HepG2 (cell line): ENCODE results near the gene H6PD. TPM values are rescaled to one million over a fixed set of nuclear protein-coding genes. Genes with fewer than 3 reads are reported as not detected.
A peak's percentile ranks its signal among the peaks of the same experiment; 100 is the strongest.

Source experiments
- ATAC-seq: fragments of 200-7000 bp; cut with Tn5 transposase; 3 replicates; pipeline ENCODE4 v1.9.1; 2020; ENCODE audit warnings: mild to moderate bottlenecking, moderate library complexity
- BruUV-seq: library from RNA; stranded (reverse); fragments of 400-500 nt; replicated peaks from 2 replicates; lab custom pipeline; 2021; lab: Mats Ljungman, UMichigan
- CTCF ChIA-PET: fragments of 300-600 bp; formaldehyde crosslinking; extraction: SDS; loops from one replicate; lab custom pipeline; 2021; ENCODE audit warnings: low total read pairs, inconsistent platforms, low intra/inter-chr PET ratio; lab: Yijun Ruan, JAX
- POLR2A ChIA-PET: fragments of 350-600 bp; sonication (Branson Sonifier 250); formaldehyde crosslinking; loops from one replicate; lab custom pipeline; 2020; ENCODE audit warnings: antibody characterized with exemption, inconsistent platforms; lab: Yijun Ruan, JAX
- DNase-seq: peaks from one replicate; pipeline ENCODE4 v3.0.0-alpha.2; 2015; ENCODE audit warnings: low spot score
- FAIRE-seq: peaks from 3 replicates; lab custom pipeline; 2011; peaks lifted over from hg19 to GRCh38; lab: Jason Lieb, UNC
- H2AFZ ChIP-seq: one replicate; pipeline ENCODE4 v1.6.1; 2011; ENCODE audit warnings: low read length, inconsistent platforms
- H3K27ac ChIP-seq: fragments of 300-600 bp; 3 replicates; pipeline ENCODE4 v1.8.0; 2011; ENCODE audit warnings: mixed run types, mild to moderate bottlenecking, mixed read lengths, low read length, inconsistent platforms; ENCODE audit not compliant: insufficient read depth; ENCODE audit errors: extremely low read length
- H3K27me3 ChIP-seq, 2 experiments: fragments of 200-600 bp in 1 of 2; 2 replicates in 1 of 2; 3 replicates in 1 of 2; pipeline versions ENCODE4 v1.6.0 to v1.8.0; 2011; ENCODE audit warnings: low read length in 2 of 2, mild to moderate bottlenecking in 2 of 2, moderate library complexity in 2 of 2, inconsistent platforms in 1 of 2; ENCODE audit not compliant: insufficient read depth in 2 of 2, control insufficient read depth in 1 of 2
- H3K36me3 ChIP-seq, 2 experiments: fragments of 200-600 bp in 1 of 2; replicated peaks in 1 of 2; 2 replicates in 1 of 2; 3 replicates in 1 of 2; pipeline versions ENCODE4 v1.5.1 to v1.8.0; 2011; ENCODE audit warnings: low read length in 2 of 2, inconsistent platforms in 1 of 2; ENCODE audit not compliant: insufficient read depth in 2 of 2, control insufficient read depth in 1 of 2
- H3K4me1 ChIP-seq: 2 replicates; pipeline ENCODE4 v1.5.1; 2012; ENCODE audit warnings: low read length, inconsistent platforms; ENCODE audit not compliant: insufficient read depth
- H3K4me2 ChIP-seq: 2 replicates; pipeline ENCODE4 v1.6.0; 2011; ENCODE audit warnings: low read depth, low read length, inconsistent platforms
- H3K4me3 ChIP-seq, 3 experiments: fragments of 200-600 bp in 1 of 3; sonication (generic), shearing (Covaris generic) in 1 of 3; replicated peaks in 1 of 3; 2 replicates each; pipeline ENCODE4 v1.5.1; 2011 to 2016; ENCODE audit warnings: low read length in 3 of 3, inconsistent platforms in 2 of 3, low read depth in 2 of 3, mild to moderate bottlenecking in 2 of 3, control low read depth in 1 of 3, mixed read lengths in 1 of 3; ENCODE audit not compliant: insufficient read depth in 1 of 3
- H3K79me2 ChIP-seq: one replicate; pipeline ENCODE4 v1.6.1; 2011; ENCODE audit warnings: low read length, inconsistent platforms; ENCODE audit not compliant: insufficient read depth
- H3K9ac ChIP-seq: 2 replicates; pipeline ENCODE4 v1.6.0; 2011; ENCODE audit warnings: mild to moderate bottlenecking, low read depth, low read length, inconsistent platforms; ENCODE audit not compliant: insufficient read depth
- H3K9me3 ChIP-seq: 2 replicates; pipeline ENCODE4 v1.5.1; 2012; ENCODE audit warnings: mild to moderate bottlenecking, low read length
- H4K20me1 ChIP-seq: 2 replicates; pipeline ENCODE4 v1.6.0; 2011; ENCODE audit warnings: inconsistent platforms, mild to moderate bottlenecking, low read length, moderate library complexity; ENCODE audit not compliant: insufficient read depth
- EED ChIP-seq: sonication (generic); formaldehyde crosslinking; IDR thresholded peaks from 2 replicates; pipeline ENCODE4 v1.5.0; 2020; ENCODE audit warnings: mild to moderate bottlenecking, missing genetic modification reagents
- HDAC1 ChIP-seq: sonication (generic); formaldehyde crosslinking; IDR thresholded peaks from 2 replicates; pipeline ENCODE4 v1.5.1; 2020; ENCODE audit warnings: mild to moderate bottlenecking, missing genetic modification reagents
- KAT8 ChIP-seq: IDR thresholded peaks from 2 replicates; pipeline ENCODE4 v1.6.1; 2016; ENCODE audit warnings: missing genetic modification reagents, missing compliant biosample characterization
- ZNF292 ChIP-seq: sonication (generic); formaldehyde crosslinking; IDR thresholded peaks from 2 replicates; pipeline ENCODE4 v1.8.1; 2022; ENCODE audit warnings: mild to moderate bottlenecking, low read depth, missing genetic modification reagents, borderline replicate concordance
- ZNF33B ChIP-seq: sonication (generic); formaldehyde crosslinking; IDR thresholded peaks from 2 replicates; pipeline ENCODE4 v1.5.1; 2020; ENCODE audit warnings: mild to moderate bottlenecking, missing genetic modification reagents
- ZNF598 ChIP-seq: sonication (generic); formaldehyde crosslinking; IDR thresholded peaks from 2 replicates; pipeline ENCODE4 v1.5.1; 2020; ENCODE audit warnings: mild to moderate bottlenecking, missing genetic modification reagents, borderline replicate concordance
- WGBS: methylation state at CpG from one replicate; pipeline ENCODE4 v1.1.6; 2017; ENCODE audit warnings: low lambda C conversion rate; 5-methylcytosine and 5-hydroxymethylcytosine counted together
- in situ Hi-C: cut with HindIII; loops from 2 replicates; pipeline ENCODE4 v1.10.0; 2017; ENCODE audit warnings: low pct_unique_long_range_greater_than_20kb; ENCODE audit not compliant: extremely low pct_ligation_motif_present
- intact Hi-C: fragments of 100-400 bp; cut with micrococcal nuclease; formaldehyde crosslinking; loops from one replicate; pipeline ENCODE4 v1.10.0; 2022; ENCODE audit not compliant: unreplicated experiment
- polyA plus RNA-seq, 8 experiments: library from polyadenylated mRNA; depleted of rRNA in 3 of 8; stranded (reverse) in 7 of 8; unstranded in 1 of 8; fragments of >200 nt; fragmentation: Illumina TruSeq in 4 of 8; extraction: Trizol in 4 of 8; gene quantifications; 2 replicates each; pipeline versions ENCODE4 v1.2.1 to v1.2.3, GENCODE V29; 2011 to 2016; ENCODE audit warnings: low read depth in 4 of 8, missing spikeins in 1 of 8, mixed read lengths in 1 of 8; ENCODE audit not compliant: insufficient read depth in 1 of 8
- total RNA-seq, 5 experiments: library from RNA; depleted of rRNA; stranded (reverse); fragments of >200 nt; fragmentation: Illumina TruSeq; extraction: Trizol; gene quantifications; 2 replicates each; pipeline ENCODE4 v1.2.3, GENCODE V29; 2016; ENCODE audit warnings: low read depth in 1 of 5
- TF ChIP-seq, protein P1 (sequence below): sonication (generic); formaldehyde crosslinking; IDR thresholded peaks from 2 replicates; pipeline ENCODE4 v1.8.0; 2022; ENCODE audit warnings: missing genetic modification reagents, mild to moderate bottlenecking, inconsistent platforms, borderline replicate concordance
- TF ChIP-seq, protein P2 (sequence below): sonication (generic); formaldehyde crosslinking; IDR thresholded peaks from 2 replicates; pipeline ENCODE4 v1.9.0; 2021; ENCODE audit warnings: missing genetic modification reagents, borderline replicate concordance

H6PD gene
- total and polyA plus RNA-seq, 2 of the 13 experiments (the other 11 are each of a cell fraction or from before 2014, with no cell fraction given), result 9.3 to 14.1 TPM

DNA sequence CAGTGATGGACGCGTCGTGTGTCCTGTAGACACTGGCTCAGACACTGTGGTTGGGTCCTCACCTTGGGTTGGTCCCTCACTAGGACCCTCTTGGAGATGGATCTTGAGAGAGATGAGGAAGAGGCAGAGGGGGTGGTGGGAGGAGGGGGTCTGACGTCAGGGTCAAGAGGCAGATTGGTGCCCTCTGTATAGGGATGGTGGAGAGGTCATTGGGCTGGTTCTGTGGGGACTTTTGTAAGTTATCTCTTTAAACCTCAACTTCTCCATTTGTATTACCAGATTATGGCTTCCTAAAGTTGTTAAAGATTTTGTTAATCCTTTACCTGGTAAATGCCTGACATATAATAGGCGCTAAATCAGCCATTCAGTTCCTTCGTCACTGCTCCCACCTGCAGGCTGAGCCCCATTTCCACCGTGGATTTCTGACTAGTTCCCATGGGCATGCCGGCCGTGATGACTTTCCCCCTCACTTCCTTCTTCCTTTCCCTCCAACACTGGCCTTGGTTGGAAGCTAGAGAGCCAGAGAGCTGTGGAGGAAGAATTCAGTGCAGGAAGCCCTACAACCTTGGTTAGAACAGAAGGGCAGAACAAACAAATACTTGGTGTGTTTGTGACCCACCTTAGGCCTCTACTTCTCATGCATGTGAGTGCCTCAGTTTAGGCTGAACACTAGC is 8.6 kb downstream of the H6PD start:
- Histone ChIP-seq H3K27me3 (no peaks in the 10 kb centered on the region), H3K4me3 (peak overlapping the region in 1 of 3 experiments; percentile 14; a peak in 1 of 6 replicates), H3K9ac (no peak overlapping the region), H3K79me2 (no peaks in the 10 kb centered on the region), H3K36me3 (no peaks in the 10 kb centered on the region), H3K9me3 (no peaks in the 10 kb centered on the region), H4K20me1 (no peaks in the 10 kb centered on the region), H2AFZ (no peak overlapping the region), H3K4me2 (peak overlapping the region; percentile 49), H3K27ac (no peak overlapping the region), H3K4me1 (peaks cover 71% of the 10 kb centered on the region)
- POLR2A ChIA-PET, result interaction anchor here (0.5 to 3.1 kb wide), 7 partner anchors 7 to 959 kb away, joined by 3 to 37 read pairs (median 4); partner anchors contain the start of genes GPR157 and H6PD
- TF ChIP-seq HDAC1 (no peak), EED (CRISPR knock-in tag) (0 out of 2 replicates have a peak, but pooled peaks have one; percentile 26), ZNF598 (CRISPR knock-in tag) (no peak), ZNF292 (no peak), ZNF33B (CRISPR knock-in tag) (0 out of 2 replicates have a peak, but pooled peaks have one; percentile 40), KAT8 (CRISPR knock-in tag) (no peak)
- TF ChIP-seq, protein P1, sequence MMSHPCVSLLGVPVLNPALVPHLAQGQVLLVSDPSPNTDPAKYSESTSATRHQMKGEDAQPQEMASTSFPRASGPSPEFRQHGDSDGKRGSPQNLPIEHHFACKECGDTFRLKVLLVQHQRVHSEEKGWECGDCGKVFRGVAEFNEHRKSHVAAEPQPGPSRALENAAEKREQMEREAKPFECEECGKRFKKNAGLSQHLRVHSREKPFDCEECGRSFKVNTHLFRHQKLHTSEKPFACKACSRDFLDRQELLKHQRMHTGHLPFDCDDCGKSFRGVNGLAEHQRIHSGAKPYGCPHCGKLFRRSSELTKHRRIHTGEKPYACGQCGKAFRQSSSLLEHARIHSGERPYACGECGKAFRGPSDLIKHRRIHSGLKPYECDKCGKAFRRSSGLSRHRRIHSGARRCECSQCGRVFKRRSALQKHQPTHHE, result no peak
- TF ChIP-seq, protein P2, sequence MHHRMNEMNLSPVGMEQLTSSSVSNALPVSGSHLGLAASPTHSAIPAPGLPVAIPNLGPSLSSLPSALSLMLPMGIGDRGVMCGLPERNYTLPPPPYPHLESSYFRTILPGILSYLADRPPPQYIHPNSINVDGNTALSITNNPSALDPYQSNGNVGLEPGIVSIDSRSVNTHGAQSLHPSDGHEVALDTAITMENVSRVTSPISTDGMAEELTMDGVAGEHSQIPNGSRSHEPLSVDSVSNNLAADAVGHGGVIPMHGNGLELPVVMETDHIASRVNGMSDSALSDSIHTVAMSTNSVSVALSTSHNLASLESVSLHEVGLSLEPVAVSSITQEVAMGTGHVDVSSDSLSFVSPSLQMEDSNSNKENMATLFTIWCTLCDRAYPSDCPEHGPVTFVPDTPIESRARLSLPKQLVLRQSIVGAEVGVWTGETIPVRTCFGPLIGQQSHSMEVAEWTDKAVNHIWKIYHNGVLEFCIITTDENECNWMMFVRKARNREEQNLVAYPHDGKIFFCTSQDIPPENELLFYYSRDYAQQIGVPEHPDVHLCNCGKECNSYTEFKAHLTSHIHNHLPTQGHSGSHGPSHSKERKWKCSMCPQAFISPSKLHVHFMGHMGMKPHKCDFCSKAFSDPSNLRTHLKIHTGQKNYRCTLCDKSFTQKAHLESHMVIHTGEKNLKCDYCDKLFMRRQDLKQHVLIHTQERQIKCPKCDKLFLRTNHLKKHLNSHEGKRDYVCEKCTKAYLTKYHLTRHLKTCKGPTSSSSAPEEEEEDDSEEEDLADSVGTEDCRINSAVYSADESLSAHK, result no peak
- WGBS, result 91% methylated on average over 8 of the region's 9 CpGs
- no peak for FAIRE-seq
- ATAC-seq, result no peak
- in situ Hi-C loops (no loop called here), intact Hi-C loops (no loop called here)
- no peak for DNase-seq
- no TSS peak for BruUV-seq
- CTCF ChIA-PET, result no interaction called here
